HL-60 (cell line): ENCODE results near the gene TP53TG5.

ENCODE experiments used
- POLR2AphosphoS5 ChIP-seq: IDR thresholded peaks from 2 replicates; pipeline ENCODE4 v1.6.1; 2012; ENCODE audit warnings: low read depth
- TF ChIP-seq, protein P1 (sequence below): IDR thresholded peaks from one replicate; pipeline ENCODE4 v1.5.1; 2011; ENCODE audit warnings: low read length, control low read depth, inconsistent platforms; ENCODE audit not compliant: insufficient read depth
- TF ChIP-seq, protein P2 (sequence below): IDR thresholded peaks from 2 replicates; pipeline ENCODE4 v1.6.1; 2012; ENCODE audit warnings: low read depth; ENCODE audit not compliant: insufficient replicate concordance

DNA sequence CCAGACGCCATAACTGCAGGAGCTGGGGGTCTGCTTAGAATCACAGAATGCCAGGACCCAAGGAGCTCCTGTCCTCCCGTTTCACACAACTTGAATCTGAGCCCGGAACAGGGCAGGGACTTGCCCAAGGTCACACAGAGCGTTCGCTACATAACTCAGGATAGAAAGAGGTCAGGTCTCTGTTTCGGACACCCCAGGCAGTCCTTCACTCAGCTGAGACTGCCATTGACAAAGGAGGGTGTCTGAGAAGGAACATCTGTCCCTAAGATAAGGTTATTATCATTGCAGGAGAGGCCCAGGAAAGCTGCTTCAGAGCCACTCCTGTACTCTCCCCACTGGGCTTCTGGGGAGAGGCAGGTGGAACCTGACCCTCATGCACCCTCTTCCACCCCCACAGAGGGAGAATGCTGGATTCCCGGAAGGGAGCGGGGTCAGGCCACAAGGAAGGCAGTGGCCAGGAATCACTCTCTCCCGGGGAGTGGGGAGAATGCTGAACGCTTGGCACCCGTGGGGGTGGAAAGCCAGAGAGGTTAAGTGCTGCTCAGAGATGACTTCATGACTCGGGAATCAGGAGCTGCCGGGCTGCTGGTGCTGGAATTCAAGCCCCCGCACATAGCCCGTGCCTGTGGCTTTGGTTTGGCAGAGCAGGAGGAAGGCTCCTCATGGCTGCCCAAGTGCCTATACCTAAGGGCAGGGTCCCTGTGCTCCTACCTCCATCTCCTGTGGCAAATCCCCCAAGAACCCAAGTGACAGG lies 40.6 kb downstream of the TP53TG5 start:
- TF ChIP-seq, protein P1, sequence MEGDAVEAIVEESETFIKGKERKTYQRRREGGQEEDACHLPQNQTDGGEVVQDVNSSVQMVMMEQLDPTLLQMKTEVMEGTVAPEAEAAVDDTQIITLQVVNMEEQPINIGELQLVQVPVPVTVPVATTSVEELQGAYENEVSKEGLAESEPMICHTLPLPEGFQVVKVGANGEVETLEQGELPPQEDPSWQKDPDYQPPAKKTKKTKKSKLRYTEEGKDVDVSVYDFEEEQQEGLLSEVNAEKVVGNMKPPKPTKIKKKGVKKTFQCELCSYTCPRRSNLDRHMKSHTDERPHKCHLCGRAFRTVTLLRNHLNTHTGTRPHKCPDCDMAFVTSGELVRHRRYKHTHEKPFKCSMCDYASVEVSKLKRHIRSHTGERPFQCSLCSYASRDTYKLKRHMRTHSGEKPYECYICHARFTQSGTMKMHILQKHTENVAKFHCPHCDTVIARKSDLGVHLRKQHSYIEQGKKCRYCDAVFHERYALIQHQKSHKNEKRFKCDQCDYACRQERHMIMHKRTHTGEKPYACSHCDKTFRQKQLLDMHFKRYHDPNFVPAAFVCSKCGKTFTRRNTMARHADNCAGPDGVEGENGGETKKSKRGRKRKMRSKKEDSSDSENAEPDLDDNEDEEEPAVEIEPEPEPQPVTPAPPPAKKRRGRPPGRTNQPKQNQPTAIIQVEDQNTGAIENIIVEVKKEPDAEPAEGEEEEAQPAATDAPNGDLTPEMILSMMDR = no peak
- TF ChIP-seq, protein P2, sequence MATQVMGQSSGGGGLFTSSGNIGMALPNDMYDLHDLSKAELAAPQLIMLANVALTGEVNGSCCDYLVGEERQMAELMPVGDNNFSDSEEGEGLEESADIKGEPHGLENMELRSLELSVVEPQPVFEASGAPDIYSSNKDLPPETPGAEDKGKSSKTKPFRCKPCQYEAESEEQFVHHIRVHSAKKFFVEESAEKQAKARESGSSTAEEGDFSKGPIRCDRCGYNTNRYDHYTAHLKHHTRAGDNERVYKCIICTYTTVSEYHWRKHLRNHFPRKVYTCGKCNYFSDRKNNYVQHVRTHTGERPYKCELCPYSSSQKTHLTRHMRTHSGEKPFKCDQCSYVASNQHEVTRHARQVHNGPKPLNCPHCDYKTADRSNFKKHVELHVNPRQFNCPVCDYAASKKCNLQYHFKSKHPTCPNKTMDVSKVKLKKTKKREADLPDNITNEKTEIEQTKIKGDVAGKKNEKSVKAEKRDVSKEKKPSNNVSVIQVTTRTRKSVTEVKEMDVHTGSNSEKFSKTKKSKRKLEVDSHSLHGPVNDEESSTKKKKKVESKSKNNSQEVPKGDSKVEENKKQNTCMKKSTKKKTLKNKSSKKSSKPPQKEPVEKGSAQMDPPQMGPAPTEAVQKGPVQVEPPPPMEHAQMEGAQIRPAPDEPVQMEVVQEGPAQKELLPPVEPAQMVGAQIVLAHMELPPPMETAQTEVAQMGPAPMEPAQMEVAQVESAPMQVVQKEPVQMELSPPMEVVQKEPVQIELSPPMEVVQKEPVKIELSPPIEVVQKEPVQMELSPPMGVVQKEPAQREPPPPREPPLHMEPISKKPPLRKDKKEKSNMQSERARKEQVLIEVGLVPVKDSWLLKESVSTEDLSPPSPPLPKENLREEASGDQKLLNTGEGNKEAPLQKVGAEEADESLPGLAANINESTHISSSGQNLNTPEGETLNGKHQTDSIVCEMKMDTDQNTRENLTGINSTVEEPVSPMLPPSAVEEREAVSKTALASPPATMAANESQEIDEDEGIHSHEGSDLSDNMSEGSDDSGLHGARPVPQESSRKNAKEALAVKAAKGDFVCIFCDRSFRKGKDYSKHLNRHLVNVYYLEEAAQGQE = no peak
- TF ChIP-seq POLR2AphosphoS5 = no peak
